Right atrium auricular region (tissue), 2 donors: ENCODE data around the gene RANBP1. TPM values are rescaled to one million over a fixed set of nuclear protein-coding genes. Genes with fewer than 3 reads are reported as not detected.

Experiments used
- DNase-seq: peaks from one replicate; pipeline ENCODE4 v3.0.0-alpha.2; 2019; ENCODE audit warnings: low spot score
- H3K27ac ChIP-seq, 2 donors: fragments of 200-600 bp; sonication (generic); 1 replicate in 1 of 2; 2 replicates in 1 of 2; pipeline ENCODE4 v1.5.1; 2016 to 2019
- H3K27me3 ChIP-seq, 2 donors: fragments of 200-600 bp; sonication (generic); one replicate each; pipeline versions ENCODE4 v1.5.1 to v1.6.0; 2017 to 2019
- H3K36me3 ChIP-seq: fragments of 200-600 bp; sonication (generic); one replicate; pipeline ENCODE4 v1.5.1; 2016
- H3K4me1 ChIP-seq, 2 donors: fragments of 200-600 bp; sonication (generic); one replicate each; pipeline versions ENCODE4 v1.5.1 to v1.6.0; 2017 to 2019
- H3K4me3 ChIP-seq, 2 donors: fragments of 200-600 bp; sonication (generic); 1 replicate in 1 of 2; 2 replicates in 1 of 2; pipeline ENCODE4 v1.5.1; 2017 to 2019; ENCODE audit warnings: mild to moderate bottlenecking in 1 of 2, moderate library complexity in 1 of 2
- H3K9me3 ChIP-seq, 2 donors: fragments of 200-600 bp; sonication (generic); one replicate each; pipeline ENCODE4 v1.5.1; 2019
- CTCF ChIP-seq, 2 donors: fragments of 200-600 bp; sonication (generic); IDR thresholded peaks; one replicate each; pipeline ENCODE4 v1.5.1; 2019; ENCODE audit warnings: antibody characterized with exemption in 2 of 2
- total RNA-seq, 2 donors: library from RNA; depleted of rRNA; stranded (reverse); fragments of >200 nt; gene quantifications; one replicate each; pipeline ENCODE4 v1.1.0, GENCODE V29; 2016

The RANBP1 gene
- total RNA-seq, 2 donors from 2014 or later = 63.6 to 96.5 TPM

- Histone ChIP-seq H3K4me1 (peaks cover 0 to 53% of the 10 kb centered on the region in 2 donors), H3K27me3 (no peaks in the 10 kb centered on the region), H3K36me3 (peaks cover 34% of the 10 kb centered on the region), H3K9me3 (no peaks in the 10 kb centered on the region), H3K27ac (peak overlapping the region in 1 of 2 donors; percentile 14), H3K4me3 (no peak overlapping the region)
- no peak for DNase-seq
- no peak for TF ChIP-seq CTCF (IDR thresholded peaks at IDR 0.05)
Observed at GRCh38 chr22:20083891-20084546, 31.9 kb upstream of the RANBP1 start.

- peak in 1 of 2 donors; percentile 49 for TF ChIP-seq CTCF (IDR thresholded peaks at IDR 0.05)
- Histone ChIP-seq H3K4me3 (no peak overlapping the region), H3K27me3 (no peaks in the 10 kb centered on the region), H3K9me3 (no peaks in the 10 kb centered on the region), H3K4me1 (peaks cover 0 to 53% of the 10 kb centered on the region in 2 donors), H3K36me3 (peaks cover 42% of the 10 kb centered on the region), H3K27ac (peak overlapping the region; percentile 9 to 14)
- DNase-seq = no peak
Observed at GRCh38 chr22:20084547-20085413, 31.1 kb upstream of the RANBP1 start.

GRCh38 chr22:20085651-20086050 lies 30.3 kb upstream of the RANBP1 start:
- TF ChIP-seq CTCF (IDR thresholded peaks at IDR 0.05) = no peak
- Histone ChIP-seq H3K36me3 (peaks cover 50% of the 10 kb centered on the region), H3K4me3 (no peak overlapping the region), H3K27me3 (no peaks in the 10 kb centered on the region), H3K27ac (no peak overlapping the region), H3K4me1 (peaks cover 0 to 52% of the 10 kb centered on the region in 2 donors), H3K9me3 (no peaks in the 10 kb centered on the region)
- no peak for DNase-seq

GRCh38 chr22:20086101-20086599 lies 29.8 kb upstream of the RANBP1 start:
- H3K36me3 ChIP-seq = peaks cover 55% of the 10 kb centered on the region
- H3K27ac ChIP-seq = no peak overlapping the region
- no peaks in the 10 kb centered on the region for H3K27me3 ChIP-seq
- no peak for DNase-seq
- no peak for TF ChIP-seq CTCF (IDR thresholded peaks at IDR 0.05)
- H3K9me3 ChIP-seq = no peaks in the 10 kb centered on the region
- H3K4me3 ChIP-seq = no peak overlapping the region
- peaks cover 0 to 47% of the 10 kb centered on the region in 2 donors for H3K4me1 ChIP-seq

- H3K27ac ChIP-seq = no peak overlapping the region
- no peaks in the 10 kb centered on the region for H3K9me3 ChIP-seq
- no peaks in the 10 kb centered on the region for H3K27me3 ChIP-seq
- DNase-seq = no peak
- no peak overlapping the region for H3K4me3 ChIP-seq
- H3K36me3 ChIP-seq = peaks cover 62% of the 10 kb centered on the region
- no peak for TF ChIP-seq CTCF (IDR thresholded peaks at IDR 0.05)
- H3K4me1 ChIP-seq = peaks cover 0 to 41% of the 10 kb centered on the region in 2 donors
Observed at GRCh38 chr22:20086763-20087162, 29.1 kb upstream of the RANBP1 start.
